GM13976 (cell line): Measurements from ENCODE around the gene KCND3.

ENCODE experiments used
- DNase-seq: peaks from one replicate; pipeline ENCODE4 v3.0.0; 2012; ENCODE audit warnings: low spot score
- CTCF ChIP-seq: IDR thresholded peaks from 2 replicates; pipeline ENCODE4 v1.5.1; 2012; ENCODE audit warnings: borderline replicate concordance, mild to moderate bottlenecking; ENCODE audit not compliant: insufficient read depth; ENCODE audit errors: extremely low read depth, missing control alignments, control extremely low read depth
- in situ Hi-C: fragments of 300-500 bp; cut with MboI; formaldehyde crosslinking; loops from one replicate; pipeline ENCODE4 v1.12.0; 2022; ENCODE audit warnings: low sequenced_read_pairs, mixed read lengths, inconsistent platforms; ENCODE audit not compliant: unreplicated experiment

KCND3 gene

DNA sequence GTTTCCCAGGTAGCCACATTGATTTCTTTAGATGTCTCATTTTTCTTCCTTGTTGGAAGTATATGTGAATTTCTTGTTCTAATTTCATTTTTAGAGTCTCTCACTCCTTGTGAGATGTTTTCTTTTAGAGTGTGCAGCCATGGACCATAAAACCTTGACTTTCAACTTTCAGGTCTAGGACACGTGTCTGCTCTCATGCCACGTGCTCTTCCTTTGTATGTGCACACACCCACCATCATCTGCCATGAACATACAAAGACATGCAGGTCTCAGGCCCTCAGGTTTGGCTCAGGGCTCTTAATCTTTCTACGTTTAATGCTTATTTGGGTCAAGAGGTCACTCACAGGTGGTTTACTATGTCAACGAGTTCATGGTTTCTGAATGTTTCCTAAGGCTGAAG, 163.2 kb downstream of the KCND3 start:
- no peak for DNase-seq
- no peak for TF ChIP-seq CTCF
- in situ Hi-C loops: no loop called here

GRCh38 chr1:111825217-111825616, 164.3 kb downstream of the KCND3 start:
- in situ Hi-C loops: no loop called here
- no peak for DNase-seq
- TF ChIP-seq CTCF: no peak

GRCh38 chr1:111822138-111822537, 167.3 kb downstream of the KCND3 start:
- in situ Hi-C loops: no loop called here
- no peak for TF ChIP-seq CTCF
- no peak for DNase-seq

DNA sequence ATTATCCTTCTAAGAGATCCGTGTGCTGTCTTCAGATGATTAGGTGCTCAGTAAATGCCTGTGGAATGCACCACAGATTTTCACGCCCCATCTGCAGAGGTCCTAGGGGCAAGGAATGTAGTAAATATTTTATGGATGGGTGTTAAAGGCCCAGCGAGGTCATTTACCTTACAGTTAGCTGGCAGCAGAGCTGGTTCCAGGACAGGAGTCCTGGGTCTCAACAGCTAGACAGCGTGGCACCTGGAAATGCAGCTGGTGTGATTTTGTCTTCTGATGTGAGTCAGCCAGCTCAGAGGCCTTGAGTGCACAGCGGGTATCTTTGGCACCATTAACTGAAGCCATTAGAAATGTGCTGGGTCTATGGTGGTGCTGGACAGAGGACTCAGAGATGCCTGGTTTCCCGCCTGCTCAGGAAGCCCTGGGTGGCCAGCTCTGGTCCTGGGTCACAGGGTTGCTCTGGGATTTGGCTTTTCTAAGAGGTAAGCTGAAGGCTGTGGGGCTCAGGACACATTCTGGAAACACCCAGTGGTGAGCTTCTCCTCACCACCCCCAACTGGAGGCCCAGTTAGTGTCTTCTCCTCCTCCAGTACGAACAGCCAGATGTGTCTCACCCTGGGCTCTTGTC, 168.2 kb downstream of the KCND3 start:
- TF ChIP-seq CTCF: no peak
- DNase-seq: no peak

GRCh38 chr1:111819566-111820263, 169.8 kb downstream of the KCND3 start:
- TF ChIP-seq CTCF: no peak
- DNase-seq: no peak
- in situ Hi-C loops: no loop called here

More for the DNA sequence above, 168.2 kb downstream of the KCND3 start:
- in situ Hi-C loops: no loop called here

DNA sequence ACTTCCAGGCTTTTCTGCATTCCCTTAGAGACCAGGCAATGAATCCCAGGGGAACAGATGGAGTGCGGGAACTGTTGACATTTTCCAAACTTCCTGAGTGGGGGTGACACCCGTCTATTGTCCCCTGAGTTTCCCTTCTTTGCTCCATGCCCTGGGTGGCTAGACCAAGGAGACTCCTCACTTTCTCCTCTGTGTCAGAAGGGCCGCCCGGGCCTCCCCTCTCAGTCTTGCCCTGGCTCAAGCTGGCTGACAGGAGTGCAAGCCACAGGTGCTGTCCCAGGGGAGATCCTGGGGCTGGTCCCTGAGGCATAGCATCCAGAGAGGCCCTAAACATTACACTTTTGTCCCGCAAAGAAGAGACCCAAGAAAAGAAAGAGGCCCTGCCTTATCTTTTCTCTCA, 170.9 kb downstream of the KCND3 start:
- no peak for TF ChIP-seq CTCF

More for the DNA sequence above, 170.9 kb downstream of the KCND3 start:
- no peak for DNase-seq
- in situ Hi-C loops: no loop called here
